Natural killer cell (primary cell): Measurements from ENCODE around the gene FIBP. TPM values are rescaled to one million over a fixed set of nuclear protein-coding genes. Genes with fewer than 3 reads are reported as not detected.

Experiments
- ATAC-seq, 3 donors: fragments of 150-1000 bp in 2 of 3; fragments of 200-7000 bp in 1 of 3; cut with Tn5 transposase; 1 replicate in 1 of 3; 2 replicates in 2 of 3; pipeline ENCODE4 v1.10.0; 2021; ENCODE audit warnings: mild to moderate bottlenecking in 2 of 3, moderate library complexity in 2 of 3
- DNase-seq, 2 donors: peaks; one replicate each; pipeline versions ENCODE4 v3.0.0 to v3.0.0-alpha.2; 2013 to 2021; ENCODE audit warnings: mixed read lengths in 1 of 2
- H3K27ac ChIP-seq: one replicate; pipeline ENCODE4 v1.5.1; 2013; ENCODE audit warnings: mild to moderate bottlenecking, low read length
- H3K27me3 ChIP-seq: one replicate; pipeline ENCODE4 v1.6.1; 2013; ENCODE audit warnings: low read length; ENCODE audit not compliant: control insufficient read depth, insufficient read depth
- H3K36me3 ChIP-seq: one replicate; pipeline ENCODE4 v1.6.1; 2013; ENCODE audit warnings: low read length; ENCODE audit not compliant: control insufficient read depth, insufficient read depth
- H3K4me1 ChIP-seq: one replicate; pipeline ENCODE4 v1.6.1; 2013; ENCODE audit warnings: low read length; ENCODE audit not compliant: control insufficient read depth, insufficient read depth
- H3K4me3 ChIP-seq: one replicate; pipeline ENCODE4 v1.5.1; 2013; ENCODE audit warnings: low read length
- H3K9me3 ChIP-seq: one replicate; pipeline ENCODE4 v1.6.1; 2013; ENCODE audit warnings: low read length; ENCODE audit not compliant: control insufficient read depth, insufficient read depth
- H3K27ac Mint-ChIP-seq, 2 donors: one replicate each; pipeline ENCODE4 v1.8.0; 2022; ENCODE audit warnings: mild to moderate bottlenecking in 2 of 2, mixed read lengths in 2 of 2, moderate library complexity in 1 of 2
- H3K27me3 Mint-ChIP-seq, 2 donors: one replicate each; pipeline ENCODE4 v1.8.0; 2022; ENCODE audit warnings: low read depth in 2 of 2, mixed read lengths in 2 of 2
- H3K36me3 Mint-ChIP-seq: one replicate; pipeline ENCODE4 v1.8.0; 2022; ENCODE audit warnings: mixed read lengths
- H3K4me1 Mint-ChIP-seq, 2 donors: one replicate each; pipeline ENCODE4 v1.8.0; 2022; ENCODE audit warnings: mixed read lengths in 2 of 2
- H3K4me3 Mint-ChIP-seq: one replicate; pipeline ENCODE4 v1.8.0; 2022; ENCODE audit warnings: mild to moderate bottlenecking, moderate library complexity, mixed read lengths
- H3K9me3 Mint-ChIP-seq, 2 donors: one replicate each; pipeline ENCODE4 v1.8.0; 2022; ENCODE audit warnings: mixed read lengths in 2 of 2
- CTCF ChIP-seq: fragments of 200-600 bp; IDR thresholded peaks from one replicate; pipeline ENCODE4 v1.8.0; 2022; ENCODE audit warnings: antibody characterized with exemption
- WGBS: methylation state at CpG from one replicate; pipeline ENCODE4 v1.1.7; 2013; ENCODE audit warnings: missing lambda C conversion rate; ENCODE audit not compliant: insufficient coverage; 5-methylcytosine and 5-hydroxymethylcytosine counted together
- intact Hi-C: fragments of 100-400 bp; cut with micrococcal nuclease; formaldehyde crosslinking; loops from one replicate; pipeline ENCODE4 v1.14.2; 2022
- total RNA-seq, 4 donors: library from RNA; stranded (reverse); fragments of 120-200 nt in 1 of 4; gene quantifications; one replicate each; pipeline versions ENCODE4 v1.2.3 to v1.2.4, GENCODE V29; 2013 to 2022

FIBP gene
- total RNA-seq, 3 donors from 2014 or later (not counting 1 experiment from before 2014, with no cell fraction given): 36.5 to 47.9 (median 45.7) TPM

DNA sequence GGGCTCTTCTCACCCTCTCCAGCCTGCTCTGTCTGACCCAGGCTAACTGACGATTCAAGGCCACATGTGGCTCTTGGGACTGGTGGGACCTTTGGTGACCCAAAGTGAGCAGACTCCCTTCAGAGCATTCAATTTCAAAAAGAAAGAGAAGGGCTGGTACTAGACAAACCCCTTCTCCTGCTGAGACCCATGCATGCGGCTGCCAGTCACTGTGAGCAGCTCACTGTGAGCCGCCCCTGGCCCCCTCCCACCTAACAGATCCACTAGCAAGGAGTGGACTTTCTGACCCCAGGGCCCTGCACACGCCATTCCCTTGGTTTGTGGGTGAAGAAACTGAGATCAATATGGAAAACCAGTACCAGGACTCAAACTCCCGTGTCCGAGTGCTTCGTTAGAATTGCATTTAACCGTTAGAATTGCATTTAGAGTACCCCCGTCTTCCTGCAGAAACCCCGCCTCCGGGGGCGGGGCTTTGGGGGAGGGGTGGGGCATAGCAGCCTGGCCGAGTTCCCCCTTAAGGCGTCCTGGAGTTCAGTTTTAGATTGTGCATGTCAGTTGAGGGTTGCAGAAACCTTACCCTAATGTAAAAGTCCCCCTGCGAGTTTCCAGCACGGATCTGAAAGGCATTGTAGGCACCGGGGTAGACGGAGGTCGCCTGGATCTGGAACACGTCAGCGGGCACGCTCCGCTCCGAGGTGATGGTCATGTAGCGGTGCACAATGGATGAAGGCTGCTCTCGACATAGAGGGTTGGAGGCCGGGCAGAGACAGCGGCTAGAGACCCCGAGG lies 20.8 kb downstream of the FIBP start:
- Histone ChIP-seq H3K9me3 (no peaks in the 10 kb centered on the region), H3K4me1 (peaks cover 20% of the 10 kb centered on the region), H3K4me3 (no peak overlapping the region), H3K27ac (no peak overlapping the region), H3K36me3 (peaks cover 42% of the 10 kb centered on the region), H3K27me3 (no peaks in the 10 kb centered on the region)
- peaks cover 16 to 32% of the 10 kb centered on the region in 2 donors for H3K4me1 Mint-ChIP-seq
- no peaks in the 10 kb centered on the region for H3K36me3 Mint-ChIP-seq
- TF ChIP-seq CTCF: no peak
- ATAC-seq (no peak), DNase-seq (no peak)
- no peaks in the 10 kb centered on the region for H3K9me3 Mint-ChIP-seq
- intact Hi-C loops: no loop called here
- H3K27me3 Mint-ChIP-seq: no peaks in the 10 kb centered on the region
- no peak overlapping the region for H3K27ac Mint-ChIP-seq
- 72% methylated on average over 27 of the region's 29 CpGs for WGBS
- H3K4me3 Mint-ChIP-seq: no peak overlapping the region

DNA sequence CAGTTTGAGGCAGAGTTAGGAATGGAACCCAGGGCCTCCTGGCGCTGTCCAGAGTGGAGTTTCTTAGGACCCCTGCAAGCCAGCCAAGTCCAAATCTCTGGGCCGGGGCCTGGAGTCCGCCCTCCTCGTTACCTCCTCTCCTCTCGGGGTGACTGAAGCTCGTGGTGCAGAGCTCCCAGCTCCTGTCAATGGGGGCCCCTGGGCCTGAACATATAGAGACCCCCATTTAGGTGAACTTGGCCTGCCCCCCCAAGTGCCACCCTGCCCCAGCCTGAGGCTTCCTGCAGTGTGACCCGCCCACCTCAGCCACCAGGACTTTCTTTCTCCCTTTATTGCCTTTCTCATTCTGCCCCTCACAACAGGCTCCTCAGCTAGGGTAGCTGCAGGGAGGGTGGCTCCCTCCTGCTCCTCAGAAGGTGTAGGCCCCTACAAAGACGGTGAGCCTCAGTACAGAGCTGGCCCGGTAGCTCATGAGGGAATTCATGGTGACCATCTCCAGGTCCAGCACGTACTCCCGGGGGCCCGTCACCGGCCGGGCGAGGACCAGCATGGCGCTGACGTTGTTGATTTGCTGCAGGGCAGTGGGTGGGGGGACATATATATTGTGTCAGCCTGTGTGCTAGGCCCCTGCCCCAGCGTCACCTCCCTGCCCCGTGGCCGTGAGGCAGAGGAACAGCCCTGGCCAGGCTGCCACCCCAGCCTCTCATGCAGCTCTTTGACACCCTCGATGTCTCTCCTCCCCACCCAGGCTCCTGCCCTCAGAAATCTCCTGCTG lies 21.6 kb downstream of the FIBP start:
- no peak overlapping the region for H3K4me3 Mint-ChIP-seq
- H3K36me3 ChIP-seq: peaks cover 47% of the 10 kb centered on the region
- intact Hi-C loops: no loop called here
- H3K27me3 Mint-ChIP-seq: no peaks in the 10 kb centered on the region
- peaks cover 21% of the 10 kb centered on the region for H3K4me1 ChIP-seq
- no peak for ATAC-seq
- no peaks in the 10 kb centered on the region for H3K27me3 ChIP-seq
- H3K9me3 Mint-ChIP-seq: no peaks in the 10 kb centered on the region
- no peaks in the 10 kb centered on the region for H3K9me3 ChIP-seq
- WGBS: 94% methylated on average over 21 of the region's 21 CpGs
- TF ChIP-seq CTCF: no peak
- H3K27ac ChIP-seq: no peak overlapping the region
- no peak overlapping the region for H3K4me3 ChIP-seq
- H3K4me1 Mint-ChIP-seq: peaks cover 17 to 34% of the 10 kb centered on the region in 2 donors
- DNase-seq: no peak
- no peaks in the 10 kb centered on the region for H3K36me3 Mint-ChIP-seq
- no peak overlapping the region for H3K27ac Mint-ChIP-seq

GRCh38 chr11:65865550-65866172 lies 22.6 kb downstream of the FIBP start:
- Mint-ChIP-seq H3K9me3 (no peaks in the 10 kb centered on the region), H3K27me3 (no peaks in the 10 kb centered on the region), H3K4me1 (peaks cover 16 to 39% of the 10 kb centered on the region in 2 donors), H3K27ac (no peak overlapping the region), H3K36me3 (no peaks in the 10 kb centered on the region), H3K4me3 (no peak overlapping the region)
- Histone ChIP-seq H3K27me3 (no peaks in the 10 kb centered on the region), H3K27ac (no peak overlapping the region), H3K4me1 (peaks cover 25% of the 10 kb centered on the region), H3K4me3 (no peak overlapping the region), H3K36me3 (peaks cover 47% of the 10 kb centered on the region), H3K9me3 (no peaks in the 10 kb centered on the region)
- intact Hi-C loops: no loop called here
- TF ChIP-seq CTCF: no peak
- ATAC-seq (no peak), DNase-seq (no peak)
- WGBS: 96% methylated on average over 9 of the region's 9 CpGs
